ENCODE results near the gene SEMA6C.

SEMA6C gene

GRCh38 chr1:151171190-151171589 is 24.8 kb upstream of the SEMA6C start:
- intact Hi-C loops (cut with micrococcal nuclease), result no loop called here
- H3K27me3 Mint-ChIP-seq, result no peaks in the 10 kb centered on the region
- H3K4me3 Mint-ChIP-seq, result no peak overlapping the region
- H3K9me3 Mint-ChIP-seq, result no peaks in the 10 kb centered on the region
- peaks cover 30% of the 10 kb centered on the region for H3K4me1 Mint-ChIP-seq (ENCODE audit: low read depth)
- peaks cover 90% of the 10 kb centered on the region for H3K36me3 Mint-ChIP-seq (ENCODE audit: low read depth)
- no peak overlapping the region for H3K27ac Mint-ChIP-seq

DNA sequence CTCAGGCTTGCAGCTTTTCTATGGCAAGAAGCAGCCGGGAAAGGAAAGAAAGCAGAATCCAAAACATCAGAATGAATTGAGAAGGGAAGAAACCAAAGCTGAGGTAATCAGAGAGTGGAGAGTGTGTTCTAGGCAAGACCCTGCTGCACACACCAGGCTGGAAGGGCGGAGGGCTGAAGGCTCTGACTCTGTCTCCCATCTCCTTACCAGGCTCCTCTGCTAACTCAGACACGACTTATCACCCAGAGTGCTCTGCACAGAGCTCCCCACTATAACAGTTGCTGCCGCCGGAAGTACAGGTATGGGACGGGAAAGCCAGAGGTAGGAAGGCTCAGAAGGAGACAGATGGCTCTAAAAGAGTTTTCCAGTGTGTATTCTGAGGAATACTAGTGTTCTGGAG is 20.7 kb upstream of the SEMA6C start:
- no peaks in the 10 kb centered on the region for H3K9me3 Mint-ChIP-seq
- H3K4me3 Mint-ChIP-seq, result peak overlapping the region; percentile 89
- H3K27me3 Mint-ChIP-seq, result no peaks in the 10 kb centered on the region
- H3K36me3 Mint-ChIP-seq (ENCODE audit: low read depth), result peaks cover 94% of the 10 kb centered on the region
- intact Hi-C loops (cut with micrococcal nuclease), result no loop called here
- peak overlapping the region; percentile 84 for H3K27ac Mint-ChIP-seq
- H3K4me1 Mint-ChIP-seq (ENCODE audit: low read depth), result peaks cover 51% of the 10 kb centered on the region

- H3K4me1 Mint-ChIP-seq (ENCODE audit: low read depth), result peaks cover 56% of the 10 kb centered on the region
- H3K36me3 Mint-ChIP-seq (ENCODE audit: low read depth), result peaks cover 94% of the 10 kb centered on the region
- H3K27ac Mint-ChIP-seq, result peak overlapping the region; percentile 84
- H3K9me3 Mint-ChIP-seq, result no peaks in the 10 kb centered on the region
- peak overlapping the region; percentile 89 for H3K4me3 Mint-ChIP-seq
- H3K27me3 Mint-ChIP-seq, result no peaks in the 10 kb centered on the region
- intact Hi-C loops (cut with micrococcal nuclease), result no loop called here
These were observed 20.1 kb upstream of the SEMA6C start for GRCh38 chr1:151166505-151166956.

- Mint-ChIP-seq H3K4me1 (ENCODE audit: low read depth) (peaks cover 61% of the 10 kb centered on the region), H3K4me3 (peak within 1 kb of the TSS; percentile 89), H3K36me3 (ENCODE audit: low read depth) (peaks cover 96% of the 10 kb centered on the region), H3K9me3 (no peaks in the 10 kb centered on the region), H3K27ac (peak within 1 kb of the TSS; percentile 84), H3K27me3 (no peaks in the 10 kb centered on the region)
- intact Hi-C loops (cut with micrococcal nuclease), result no loop called here
These were observed 19.5 kb upstream of the SEMA6C start, which contains the start of the genes LYSMD1 and SCNM1 for GRCh38 chr1:151165738-151166504. LYSMD1 (minus strand) TSS chr1:151165902; CDS start chr1:151165258, 644 bp downstream. SCNM1 (plus strand) TSS chr1:151166144; CDS start chr1:151166153, 9 bp downstream.

GRCh38 chr1:151165281-151165737 is 18.9 kb upstream of the SEMA6C start:
- H3K4me3 Mint-ChIP-seq, result peak overlapping the region; percentile 89
- peak overlapping the region; percentile 84 for H3K27ac Mint-ChIP-seq
- peaks cover 66% of the 10 kb centered on the region for H3K4me1 Mint-ChIP-seq (ENCODE audit: low read depth)
- no peaks in the 10 kb centered on the region for H3K27me3 Mint-ChIP-seq
- peaks cover 96% of the 10 kb centered on the region for H3K36me3 Mint-ChIP-seq (ENCODE audit: low read depth)
- intact Hi-C loops (cut with micrococcal nuclease), result no loop called here
- no peaks in the 10 kb centered on the region for H3K9me3 Mint-ChIP-seq

DNA sequence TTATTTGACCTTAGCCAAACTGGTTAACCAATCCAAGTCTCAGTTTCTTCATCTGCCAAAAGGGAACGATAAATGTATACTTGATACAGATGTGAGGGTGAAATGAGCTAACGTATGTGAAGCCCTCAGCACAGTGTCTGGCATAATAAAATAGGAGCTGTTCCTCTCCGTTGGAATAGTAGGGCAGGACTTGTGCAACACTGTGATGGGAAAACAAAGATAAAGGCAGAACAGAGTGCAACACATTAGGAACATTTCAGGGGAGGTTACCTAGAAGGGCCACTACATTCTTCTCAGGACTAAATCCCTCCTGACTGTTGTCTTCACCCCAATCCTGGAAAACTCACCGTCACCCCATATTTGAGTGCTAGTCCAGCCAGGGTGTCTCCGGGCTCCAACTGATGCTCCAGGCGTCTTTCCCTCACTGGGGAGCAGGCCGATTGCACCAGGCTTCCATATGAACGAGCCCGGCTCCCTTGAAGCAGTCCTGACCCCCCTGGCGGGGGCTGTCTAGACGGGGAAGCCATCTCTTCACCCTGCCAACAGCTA is 18.4 kb upstream of the SEMA6C start:
- Mint-ChIP-seq H3K27ac (no peak overlapping the region), H3K27me3 (no peaks in the 10 kb centered on the region), H3K4me1 (ENCODE audit: low read depth) (peaks cover 69% of the 10 kb centered on the region), H3K9me3 (no peaks in the 10 kb centered on the region), H3K36me3 (ENCODE audit: low read depth) (peaks cover 96% of the 10 kb centered on the region), H3K4me3 (no peak overlapping the region)
- intact Hi-C loops (cut with micrococcal nuclease), result no loop called here

- H3K27ac Mint-ChIP-seq, result peak overlapping the region; percentile 88
These were observed 12.9 kb upstream of the SEMA6C start for GRCh38 chr1:151159373-151159772.

GRCh38 chr1:151158751-151159251 is 12.4 kb upstream of the SEMA6C start:
- Mint-ChIP-seq H3K4me3 (peak overlapping the region; percentile 87), H3K36me3 (ENCODE audit: low read depth) (peaks cover 73% of the 10 kb centered on the region), H3K27ac (peak overlapping the region; percentile 88), H3K27me3 (no peaks in the 10 kb centered on the region), H3K9me3 (no peaks in the 10 kb centered on the region), H3K4me1 (ENCODE audit: low read depth) (peaks cover 54% of the 10 kb centered on the region)
- intact Hi-C loops (cut with micrococcal nuclease), result loop anchor here (5.0 kb wide), 1 partner anchor 136 kb away; no protein-coding TSS in a partner anchor

More at GRCh38 chr1:151159373-151159772, 12.9 kb upstream of the SEMA6C start:
- intact Hi-C loops (cut with micrococcal nuclease), result loop anchor here (5.0 kb wide), 1 partner anchor 137 kb away; no protein-coding TSS in a partner anchor
- Mint-ChIP-seq H3K9me3 (no peaks in the 10 kb centered on the region), H3K4me3 (peak overlapping the region; percentile 87), H3K4me1 (ENCODE audit: low read depth) (peaks cover 60% of the 10 kb centered on the region), H3K27me3 (no peaks in the 10 kb centered on the region), H3K36me3 (ENCODE audit: low read depth) (peaks cover 79% of the 10 kb centered on the region)

DNA sequence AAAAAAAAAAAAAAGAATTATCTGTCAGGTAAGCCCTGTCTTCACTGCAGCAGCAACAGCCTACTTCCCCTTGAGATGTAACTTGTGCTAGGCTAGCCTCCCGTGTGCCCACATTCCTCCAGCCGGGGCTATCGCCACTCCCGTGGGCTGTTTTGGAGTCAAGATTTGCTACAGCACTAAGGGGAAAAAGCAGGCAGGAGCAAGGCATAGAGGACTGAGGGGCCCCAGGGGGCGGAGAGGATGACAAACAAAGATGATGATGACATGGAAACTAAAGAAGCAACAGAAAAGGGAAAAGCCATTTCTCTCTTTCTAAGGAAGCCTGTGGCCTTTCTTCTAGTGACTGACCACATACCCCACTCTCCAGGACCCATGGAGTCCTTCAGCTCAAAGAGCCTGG is 11.9 kb upstream of the SEMA6C start:
- H3K9me3 Mint-ChIP-seq, result no peaks in the 10 kb centered on the region
- no peaks in the 10 kb centered on the region for H3K27me3 Mint-ChIP-seq
- intact Hi-C loops (cut with micrococcal nuclease), result loop anchor here (5.0 kb wide), 1 partner anchor 136 kb away; no protein-coding TSS in a partner anchor
- peak overlapping the region; percentile 88 for H3K27ac Mint-ChIP-seq
- peaks cover 50% of the 10 kb centered on the region for H3K4me1 Mint-ChIP-seq (ENCODE audit: low read depth)
- H3K36me3 Mint-ChIP-seq (ENCODE audit: low read depth), result peaks cover 68% of the 10 kb centered on the region
- peak overlapping the region; percentile 87 for H3K4me3 Mint-ChIP-seq

- Mint-ChIP-seq H3K27me3 (no peaks in the 10 kb centered on the region), H3K4me1 (ENCODE audit: low read depth) (peaks cover 41% of the 10 kb centered on the region), H3K4me3 (peak overlapping the region; percentile 87), H3K27ac (peak overlapping the region; percentile 88), H3K9me3 (no peaks in the 10 kb centered on the region), H3K36me3 (ENCODE audit: low read depth) (peaks cover 57% of the 10 kb centered on the region)
- intact Hi-C loops (cut with micrococcal nuclease), result loop anchor here (5.0 kb wide), 1 partner anchor 135 kb away; no protein-coding TSS in a partner anchor
These were observed 10.7 kb upstream of the SEMA6C start for GRCh38 chr1:151157067-151157531.

DNA sequence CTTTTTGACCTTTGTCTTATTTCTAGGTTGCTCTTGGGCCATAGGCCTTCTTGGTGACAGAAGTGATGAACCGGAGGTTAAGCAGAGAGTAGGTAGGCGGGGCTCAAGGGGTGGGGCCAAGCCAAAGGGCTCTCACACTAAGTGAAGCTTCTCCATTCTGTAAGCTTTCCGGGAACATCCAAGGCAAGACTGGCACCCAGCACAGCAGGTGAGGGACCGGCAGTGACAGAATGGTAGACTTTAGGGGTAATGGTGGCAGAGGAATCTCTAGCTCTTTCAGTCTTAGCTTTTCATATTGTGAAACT is 10.0 kb upstream of the SEMA6C start, which contains the start of gene TNFAIP8L2:
Gene TNFAIP8L2 (plus strand): TSS at position 135 of the 305 bp plus-strand sequence. CDS start 2,049 bp downstream, outside the sequence.
- peak within 1 kb of the TSS; percentile 87 for H3K4me3 Mint-ChIP-seq
- intact Hi-C loops (cut with micrococcal nuclease), result loop anchor here (1.0 to 5.0 kb wide), 2 partner anchors 57 to 134 kb away; no protein-coding TSS in a partner anchor
- H3K9me3 Mint-ChIP-seq, result no peaks in the 10 kb centered on the region
- H3K27ac Mint-ChIP-seq, result peak within 1 kb of the TSS; percentile 88
- H3K4me1 Mint-ChIP-seq (ENCODE audit: low read depth), result peaks cover 35% of the 10 kb centered on the region
- no peaks in the 10 kb centered on the region for H3K27me3 Mint-ChIP-seq
- H3K36me3 Mint-ChIP-seq (ENCODE audit: low read depth), result peaks cover 51% of the 10 kb centered on the region

GRCh38 chr1:151147665-151148064 is 1.2 kb upstream of the SEMA6C start:
- peaks cover 7% of the 10 kb centered on the region for H3K36me3 Mint-ChIP-seq (ENCODE audit: low read depth)
- peaks cover 22% of the 10 kb centered on the region for H3K4me1 Mint-ChIP-seq (ENCODE audit: low read depth)
- no peak overlapping the region for H3K4me3 Mint-ChIP-seq
- H3K27ac Mint-ChIP-seq, result no peak overlapping the region
- H3K27me3 Mint-ChIP-seq, result peaks cover 39% of the 10 kb centered on the region
- no peaks in the 10 kb centered on the region for H3K9me3 Mint-ChIP-seq
- intact Hi-C loops (cut with micrococcal nuclease), result no loop called here

DNA sequence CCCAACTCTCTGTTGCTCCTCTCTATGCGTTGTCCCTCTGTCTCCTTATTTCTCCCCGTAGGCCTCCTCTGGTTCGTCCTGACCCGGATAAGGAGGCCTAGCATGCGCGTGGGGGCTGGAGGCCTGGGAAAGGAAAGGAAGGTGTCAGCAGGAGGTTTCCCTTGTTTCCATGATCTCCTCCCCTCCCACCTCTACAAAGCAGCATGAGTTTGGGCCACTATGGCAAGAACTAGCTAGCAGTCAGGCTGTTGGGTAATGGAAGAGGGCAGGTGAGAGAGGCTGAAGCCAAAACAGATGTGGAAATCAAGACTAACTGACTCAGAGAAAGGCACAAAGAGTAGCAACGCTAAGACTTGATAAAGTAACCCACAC is 687 bp upstream of the SEMA6C start:
- Mint-ChIP-seq H3K36me3 (ENCODE audit: low read depth) (peaks cover 7% of the 10 kb centered on the region), H3K27ac (peak overlapping the region; percentile 40), H3K4me1 (ENCODE audit: low read depth) (peaks cover 22% of the 10 kb centered on the region), H3K27me3 (peaks cover 42% of the 10 kb centered on the region), H3K9me3 (no peaks in the 10 kb centered on the region), H3K4me3 (peak overlapping the region; percentile 83)
- intact Hi-C loops (cut with micrococcal nuclease), result no loop called here

DNA sequence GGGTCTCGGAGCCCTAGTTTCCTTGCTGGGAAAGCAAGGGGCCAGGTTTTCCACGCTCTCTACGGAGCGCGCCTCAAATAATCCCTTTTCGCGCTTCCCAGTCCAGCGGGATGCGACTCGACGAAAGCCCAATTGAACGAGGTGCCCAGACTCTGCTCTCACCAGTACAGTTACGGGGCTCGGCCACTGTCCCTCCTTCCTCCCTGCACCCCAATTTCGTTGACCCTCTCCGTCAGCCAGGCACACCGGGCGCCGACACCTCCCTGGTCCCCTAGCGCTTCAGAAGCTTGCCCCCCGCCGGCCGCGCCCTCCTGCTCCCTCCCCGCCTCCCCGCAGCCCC is 389 bp downstream of the SEMA6C start:
- H3K27ac Mint-ChIP-seq, result peak overlapping the region; percentile 40
- no peaks in the 10 kb centered on the region for H3K9me3 Mint-ChIP-seq
- intact Hi-C loops (cut with micrococcal nuclease), result no loop called here
- peaks cover 42% of the 10 kb centered on the region for H3K27me3 Mint-ChIP-seq
- H3K36me3 Mint-ChIP-seq (ENCODE audit: low read depth), result peaks cover 7% of the 10 kb centered on the region
- peaks cover 22% of the 10 kb centered on the region for H3K4me1 Mint-ChIP-seq (ENCODE audit: low read depth)
- H3K4me3 Mint-ChIP-seq, result peak overlapping the region; percentile 83
